ENCODE measurements around the gene OTOS.

DNA sequence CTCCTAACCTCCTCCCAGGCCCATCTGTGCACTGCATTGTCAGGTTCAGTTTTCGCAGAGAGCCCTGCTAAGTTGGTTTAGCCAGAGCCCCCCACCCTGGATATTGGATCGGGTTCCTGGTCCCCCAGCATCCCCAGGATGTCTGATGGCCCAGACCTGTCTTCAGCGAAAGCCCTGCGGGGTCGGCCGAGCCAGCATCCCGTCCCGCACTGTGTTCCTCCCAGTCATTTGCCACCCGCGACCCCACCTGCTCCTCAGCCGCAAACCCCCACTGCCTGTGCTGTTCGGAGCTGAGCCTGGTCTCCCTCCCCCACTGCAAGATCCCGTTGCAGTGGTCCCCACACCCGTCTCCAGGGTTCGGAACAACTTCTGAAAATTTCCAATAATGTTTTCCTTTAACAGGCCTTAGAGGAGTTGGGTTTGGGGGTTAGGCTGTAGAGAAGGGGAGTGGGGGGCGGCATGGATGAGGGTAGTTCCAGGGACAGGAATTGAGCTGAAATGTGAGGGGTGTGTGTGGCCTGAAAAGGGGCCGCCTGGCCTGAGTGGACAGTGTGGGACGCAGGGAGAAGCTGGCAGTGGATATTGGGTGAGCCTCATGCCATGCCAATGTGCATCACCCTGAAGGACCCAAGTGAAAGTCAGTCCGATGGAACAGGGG is 2.7 kb downstream of the OTOS start:
- TF ChIP-seq SRSF9 (IDR thresholded peaks at IDR 0.05; ENCODE audit: borderline replicate concordance, low read depth, low read length) (no peak), POLR2A (conservative IDR thresholded peaks at IDR 0.05) (no peak), ARNT (IDR thresholded peaks at IDR 0.05) (no peak), KDM4B (IDR thresholded peaks at IDR 0.05; ENCODE audit: borderline replicate concordance in 2 of 2, low read depth in 1 of 2) (no peak), ELF1 (tag; IDR thresholded peaks at IDR 0.05) (no peak), EZH2 (IDR thresholded peaks at IDR 0.05; ENCODE audit: borderline replicate concordance, low read depth, low read length) (no peak), SOX6 (IDR thresholded peaks at IDR 0.05) (no peak), NCOR1 (IDR thresholded peaks at IDR 0.05) (no peak)
- TF ChIP-seq, protein P1, sequence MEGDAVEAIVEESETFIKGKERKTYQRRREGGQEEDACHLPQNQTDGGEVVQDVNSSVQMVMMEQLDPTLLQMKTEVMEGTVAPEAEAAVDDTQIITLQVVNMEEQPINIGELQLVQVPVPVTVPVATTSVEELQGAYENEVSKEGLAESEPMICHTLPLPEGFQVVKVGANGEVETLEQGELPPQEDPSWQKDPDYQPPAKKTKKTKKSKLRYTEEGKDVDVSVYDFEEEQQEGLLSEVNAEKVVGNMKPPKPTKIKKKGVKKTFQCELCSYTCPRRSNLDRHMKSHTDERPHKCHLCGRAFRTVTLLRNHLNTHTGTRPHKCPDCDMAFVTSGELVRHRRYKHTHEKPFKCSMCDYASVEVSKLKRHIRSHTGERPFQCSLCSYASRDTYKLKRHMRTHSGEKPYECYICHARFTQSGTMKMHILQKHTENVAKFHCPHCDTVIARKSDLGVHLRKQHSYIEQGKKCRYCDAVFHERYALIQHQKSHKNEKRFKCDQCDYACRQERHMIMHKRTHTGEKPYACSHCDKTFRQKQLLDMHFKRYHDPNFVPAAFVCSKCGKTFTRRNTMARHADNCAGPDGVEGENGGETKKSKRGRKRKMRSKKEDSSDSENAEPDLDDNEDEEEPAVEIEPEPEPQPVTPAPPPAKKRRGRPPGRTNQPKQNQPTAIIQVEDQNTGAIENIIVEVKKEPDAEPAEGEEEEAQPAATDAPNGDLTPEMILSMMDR (IDR thresholded peaks at IDR 0.05 in 2 of 3, conservative IDR thresholded peaks at IDR 0.05 in 1 of 3; ENCODE audit: insufficient read depth in 2 of 3, low read depth in 1 of 3, low read length in 3 of 3) = no peak
- TF ChIP-seq, protein P2, sequence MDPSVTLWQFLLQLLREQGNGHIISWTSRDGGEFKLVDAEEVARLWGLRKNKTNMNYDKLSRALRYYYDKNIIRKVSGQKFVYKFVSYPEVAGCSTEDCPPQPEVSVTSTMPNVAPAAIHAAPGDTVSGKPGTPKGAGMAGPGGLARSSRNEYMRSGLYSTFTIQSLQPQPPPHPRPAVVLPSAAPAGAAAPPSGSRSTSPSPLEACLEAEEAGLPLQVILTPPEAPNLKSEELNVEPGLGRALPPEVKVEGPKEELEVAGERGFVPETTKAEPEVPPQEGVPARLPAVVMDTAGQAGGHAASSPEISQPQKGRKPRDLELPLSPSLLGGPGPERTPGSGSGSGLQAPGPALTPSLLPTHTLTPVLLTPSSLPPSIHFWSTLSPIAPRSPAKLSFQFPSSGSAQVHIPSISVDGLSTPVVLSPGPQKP (CRISPR knock-in tag; IDR thresholded peaks at IDR 0.05) = no peak
